ENCODE results near the gene ENO4.

ENO4 gene

DNA sequence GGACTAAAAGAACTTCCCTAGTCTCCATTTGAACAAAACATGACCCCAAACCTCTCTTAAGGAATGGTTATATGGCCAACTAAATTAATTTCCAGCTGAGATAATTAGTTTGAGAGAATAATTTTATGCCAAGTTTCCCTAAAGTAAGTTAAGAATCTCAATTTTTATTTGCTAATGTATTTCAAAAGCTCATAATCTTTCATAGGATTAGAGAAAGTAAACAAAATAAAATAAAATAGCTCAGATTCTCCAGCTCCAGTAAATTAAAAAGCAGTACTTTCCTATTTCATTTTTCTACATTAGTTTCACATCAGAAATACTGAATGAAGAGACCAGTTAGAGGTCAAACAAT, 44.4 kb downstream of the ENO4 start:
- ChIA-PET CTCF (no interaction called here), POLR2A (no interaction called here)
- no peak for TF ChIP-seq FOXA1 (IDR thresholded peaks at IDR 0.05)
- TF ChIP-seq CTBP1 (IDR thresholded peaks at IDR 0.05; ENCODE audit: borderline replicate concordance): no peak
- DNase-seq (ENCODE audit: extremely low spot score): no peak

DNA sequence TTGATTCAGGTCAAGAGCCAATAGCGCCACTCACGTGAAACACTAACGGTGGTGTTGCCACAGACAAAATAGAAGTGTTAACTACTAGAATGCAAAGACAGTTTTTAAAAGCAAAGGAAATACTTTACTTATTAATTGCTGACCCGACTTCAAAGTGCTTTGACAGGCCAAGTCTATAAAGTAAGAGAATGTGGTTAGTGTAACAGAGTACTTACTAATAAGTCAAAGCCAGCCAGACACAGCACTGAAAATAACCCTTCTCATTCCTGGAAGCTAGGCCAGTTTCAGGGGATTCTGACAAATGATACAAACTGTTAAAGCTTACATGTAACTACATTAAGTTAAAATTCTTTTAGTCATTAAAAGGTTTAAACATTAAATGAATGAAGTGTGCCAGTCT, 50.3 kb downstream of the ENO4 start:
- no peak for DNase-seq (ENCODE audit: extremely low spot score)
- no peak for TF ChIP-seq FOXA1 (IDR thresholded peaks at IDR 0.05)
- TF ChIP-seq ARNT (IDR thresholded peaks at IDR 0.05): no peak
- no peak for TF ChIP-seq FOXK2 (IDR thresholded peaks at IDR 0.05)
- TF ChIP-seq L3MBTL2 (conservative IDR thresholded peaks at IDR 0.05): no peak
- no peak for TF ChIP-seq CTBP1 (IDR thresholded peaks at IDR 0.05; ENCODE audit: borderline replicate concordance)
- no peak for TF ChIP-seq FOXM1 (IDR thresholded peaks at IDR 0.05; ENCODE audit: borderline replicate concordance)
- TF ChIP-seq ELF4 (IDR thresholded peaks at IDR 0.05): no peak
- TF ChIP-seq NFRKB (IDR thresholded peaks at IDR 0.05): no peak
- no peak for TF ChIP-seq BHLHE40 (IDR thresholded peaks at IDR 0.05; ENCODE audit: borderline replicate concordance)
- no peak for TF ChIP-seq TARDBP (IDR thresholded peaks at IDR 0.05)
- TF ChIP-seq LEF1 (IDR thresholded peaks at IDR 0.05; ENCODE audit: borderline replicate concordance): no peak
- TF ChIP-seq SP1 (IDR thresholded peaks at IDR 0.05): no peak
- TF ChIP-seq ZNF384 (IDR thresholded peaks at IDR 0.05): no peak
- ChIA-PET POLR2A (no interaction called here), CTCF (no interaction called here)

DNA sequence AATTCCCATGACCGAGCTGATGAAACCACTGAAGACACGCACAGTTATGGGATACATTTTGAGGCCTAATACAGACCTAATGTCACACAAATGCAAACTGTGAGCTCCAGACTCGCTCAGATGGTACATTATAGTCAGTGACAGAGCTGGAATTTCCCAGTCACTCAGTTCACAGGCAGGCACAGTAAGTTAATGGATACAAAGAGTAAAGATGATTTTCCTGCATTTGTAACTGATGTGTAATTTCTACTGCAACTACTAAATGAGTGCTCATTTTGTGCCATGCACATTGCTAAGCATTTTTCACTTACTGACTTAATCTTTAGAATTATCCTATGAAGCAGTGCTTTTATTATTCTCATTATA, 56.5 kb downstream of the ENO4 start:
- ChIA-PET POLR2A (no interaction called here), CTCF (no interaction called here)
- no peak for DNase-seq (ENCODE audit: extremely low spot score)
- TF ChIP-seq SP1 (IDR thresholded peaks at IDR 0.05): no peak
- TF ChIP-seq FOXA1 (IDR thresholded peaks at IDR 0.05): no peak
- TF ChIP-seq FOXK2 (IDR thresholded peaks at IDR 0.05): no peak
- TF ChIP-seq NFRKB (IDR thresholded peaks at IDR 0.05): no peak
- no peak for TF ChIP-seq ELF4 (IDR thresholded peaks at IDR 0.05)
- TF ChIP-seq FOXM1 (IDR thresholded peaks at IDR 0.05; ENCODE audit: borderline replicate concordance): no peak
- TF ChIP-seq CTBP1 (IDR thresholded peaks at IDR 0.05; ENCODE audit: borderline replicate concordance): no peak
- TF ChIP-seq TARDBP (IDR thresholded peaks at IDR 0.05): no peak
- no peak for TF ChIP-seq SUZ12 (IDR thresholded peaks at IDR 0.05)
- TF ChIP-seq, protein P1, sequence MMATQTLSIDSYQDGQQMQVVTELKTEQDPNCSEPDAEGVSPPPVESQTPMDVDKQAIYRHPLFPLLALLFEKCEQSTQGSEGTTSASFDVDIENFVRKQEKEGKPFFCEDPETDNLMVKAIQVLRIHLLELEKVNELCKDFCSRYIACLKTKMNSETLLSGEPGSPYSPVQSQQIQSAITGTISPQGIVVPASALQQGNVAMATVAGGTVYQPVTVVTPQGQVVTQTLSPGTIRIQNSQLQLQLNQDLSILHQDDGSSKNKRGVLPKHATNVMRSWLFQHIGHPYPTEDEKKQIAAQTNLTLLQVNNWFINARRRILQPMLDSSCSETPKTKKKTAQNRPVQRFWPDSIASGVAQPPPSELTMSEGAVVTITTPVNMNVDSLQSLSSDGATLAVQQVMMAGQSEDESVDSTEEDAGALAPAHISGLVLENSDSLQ (IDR thresholded peaks at IDR 0.05): no peak
- TF ChIP-seq LEF1 (IDR thresholded peaks at IDR 0.05; ENCODE audit: borderline replicate concordance): no peak
- TF ChIP-seq HDGF (IDR thresholded peaks at IDR 0.05; ENCODE audit: borderline replicate concordance): no peak
- no peak for TF ChIP-seq BHLHE40 (IDR thresholded peaks at IDR 0.05; ENCODE audit: borderline replicate concordance)
- TF ChIP-seq ZNF384 (IDR thresholded peaks at IDR 0.05): no peak
- no peak for TF ChIP-seq ARNT (IDR thresholded peaks at IDR 0.05)
- TF ChIP-seq L3MBTL2 (conservative IDR thresholded peaks at IDR 0.05): no peak

GRCh38 chr10:116907245-116907987, 58.1 kb downstream of the ENO4 start:
- ChIA-PET POLR2A (no interaction called here), CTCF (no interaction called here)
- no peak for DNase-seq (ENCODE audit: extremely low spot score)
- no peak for TF ChIP-seq FOXK2 (IDR thresholded peaks at IDR 0.05)
- TF ChIP-seq SUZ12 (IDR thresholded peaks at IDR 0.05): no peak
- TF ChIP-seq ELF4 (IDR thresholded peaks at IDR 0.05): no peak
- TF ChIP-seq HDGF (IDR thresholded peaks at IDR 0.05; ENCODE audit: borderline replicate concordance): no peak
- TF ChIP-seq SP1 (IDR thresholded peaks at IDR 0.05): no peak
- no peak for TF ChIP-seq CTBP1 (IDR thresholded peaks at IDR 0.05; ENCODE audit: borderline replicate concordance)

DNA sequence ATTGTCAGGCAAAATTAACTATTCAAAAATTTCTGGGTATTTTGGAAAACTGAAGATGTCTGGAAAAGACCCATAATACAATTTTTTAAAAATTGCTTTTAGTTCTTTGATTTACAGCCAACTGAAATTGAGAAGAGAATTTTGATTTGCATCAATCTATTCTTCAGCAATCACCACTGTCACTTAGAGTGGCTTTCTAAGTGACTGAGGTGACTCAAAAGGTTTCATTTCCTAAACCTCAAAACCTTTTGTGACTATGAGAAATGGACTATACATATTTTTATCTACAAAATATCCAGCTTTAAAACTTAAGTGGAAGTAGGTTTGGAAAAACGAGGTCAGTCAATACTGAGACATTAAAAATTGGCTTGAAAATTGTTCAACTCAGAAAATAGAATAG, 60.0 kb downstream of the ENO4 start:
- ChIA-PET POLR2A (no interaction called here), CTCF (no interaction called here)
- DNase-seq (ENCODE audit: extremely low spot score): no peak
- TF ChIP-seq LEF1 (IDR thresholded peaks at IDR 0.05; ENCODE audit: borderline replicate concordance): no peak
- no peak for TF ChIP-seq BHLHE40 (IDR thresholded peaks at IDR 0.05; ENCODE audit: borderline replicate concordance)
- no peak for TF ChIP-seq FOXK2 (IDR thresholded peaks at IDR 0.05)
- TF ChIP-seq TARDBP (IDR thresholded peaks at IDR 0.05): no peak
- TF ChIP-seq ELF4 (IDR thresholded peaks at IDR 0.05): no peak
- no peak for TF ChIP-seq HDGF (IDR thresholded peaks at IDR 0.05; ENCODE audit: borderline replicate concordance)
- TF ChIP-seq, protein P1 (IDR thresholded peaks at IDR 0.05): no peak
- TF ChIP-seq FOXA1 (IDR thresholded peaks at IDR 0.05): no peak
- no peak for TF ChIP-seq NFRKB (IDR thresholded peaks at IDR 0.05)
- TF ChIP-seq ZNF384 (IDR thresholded peaks at IDR 0.05): no peak
- no peak for TF ChIP-seq SP1 (IDR thresholded peaks at IDR 0.05)
- no peak for TF ChIP-seq FOXM1 (IDR thresholded peaks at IDR 0.05; ENCODE audit: borderline replicate concordance)

- ChIA-PET POLR2A (no interaction called here), CTCF (interaction anchor here (0.6 kb wide), 1 partner anchor 236 kb away, joined by 7 read pairs; no protein-coding TSS in a partner anchor)
- TF ChIP-seq TARDBP (IDR thresholded peaks at IDR 0.05): no peak
- DNase-seq (ENCODE audit: extremely low spot score): no peak
These were observed 61.6 kb downstream of the ENO4 start for GRCh38 chr10:116910910-116911309.

DNA sequence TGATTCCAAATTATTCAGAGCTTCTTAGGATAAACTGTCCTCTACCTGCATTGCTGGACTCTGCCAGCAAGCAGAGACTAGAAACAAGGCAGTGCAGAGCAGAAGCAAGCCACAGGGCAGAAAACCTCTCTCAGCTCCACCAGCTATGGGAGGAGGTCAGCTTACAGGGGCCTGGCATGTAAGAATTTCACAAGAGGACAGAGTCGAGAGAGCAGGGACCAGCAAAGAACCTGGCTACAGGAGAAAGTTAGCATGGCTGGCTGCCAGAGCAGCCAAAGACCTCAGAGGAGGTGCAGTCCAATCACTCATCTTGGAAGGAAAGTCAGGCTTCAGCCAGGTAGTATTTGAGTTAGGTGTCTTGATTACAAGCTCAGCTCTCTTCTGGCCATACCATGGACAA, 62.9 kb downstream of the ENO4 start:
- ChIA-PET CTCF (no interaction called here), POLR2A (no interaction called here)
- TF ChIP-seq HDGF (IDR thresholded peaks at IDR 0.05; ENCODE audit: borderline replicate concordance) (no peak), LEF1 (IDR thresholded peaks at IDR 0.05; ENCODE audit: borderline replicate concordance) (no peak), NFRKB (IDR thresholded peaks at IDR 0.05) (no peak), ZNF384 (IDR thresholded peaks at IDR 0.05) (no peak), CTBP1 (IDR thresholded peaks at IDR 0.05; ENCODE audit: borderline replicate concordance) (no peak), FOXM1 (IDR thresholded peaks at IDR 0.05; ENCODE audit: borderline replicate concordance) (no peak), FOXA1 (IDR thresholded peaks at IDR 0.05) (no peak), BHLHE40 (IDR thresholded peaks at IDR 0.05; ENCODE audit: borderline replicate concordance) (no peak), SUZ12 (IDR thresholded peaks at IDR 0.05) (no peak), SP1 (IDR thresholded peaks at IDR 0.05) (no peak), FOXK2 (IDR thresholded peaks at IDR 0.05) (no peak), TARDBP (IDR thresholded peaks at IDR 0.05) (no peak), ARNT (IDR thresholded peaks at IDR 0.05) (no peak), ELF4 (IDR thresholded peaks at IDR 0.05) (no peak), L3MBTL2 (conservative IDR thresholded peaks at IDR 0.05) (no peak)
- TF ChIP-seq, protein P1 (IDR thresholded peaks at IDR 0.05): no peak
- no peak for DNase-seq (ENCODE audit: extremely low spot score)
